Dedifferentiated amniotic fluid mesenchymal stem cell (primary cell): ENCODE measurements around the gene ELK3.

Experiments
- DNase-seq: peaks from one replicate; pipeline ENCODE4 v3.0.0-alpha.2; 2016; ENCODE audit errors: extremely low spot score

ELK3 gene

DNA sequence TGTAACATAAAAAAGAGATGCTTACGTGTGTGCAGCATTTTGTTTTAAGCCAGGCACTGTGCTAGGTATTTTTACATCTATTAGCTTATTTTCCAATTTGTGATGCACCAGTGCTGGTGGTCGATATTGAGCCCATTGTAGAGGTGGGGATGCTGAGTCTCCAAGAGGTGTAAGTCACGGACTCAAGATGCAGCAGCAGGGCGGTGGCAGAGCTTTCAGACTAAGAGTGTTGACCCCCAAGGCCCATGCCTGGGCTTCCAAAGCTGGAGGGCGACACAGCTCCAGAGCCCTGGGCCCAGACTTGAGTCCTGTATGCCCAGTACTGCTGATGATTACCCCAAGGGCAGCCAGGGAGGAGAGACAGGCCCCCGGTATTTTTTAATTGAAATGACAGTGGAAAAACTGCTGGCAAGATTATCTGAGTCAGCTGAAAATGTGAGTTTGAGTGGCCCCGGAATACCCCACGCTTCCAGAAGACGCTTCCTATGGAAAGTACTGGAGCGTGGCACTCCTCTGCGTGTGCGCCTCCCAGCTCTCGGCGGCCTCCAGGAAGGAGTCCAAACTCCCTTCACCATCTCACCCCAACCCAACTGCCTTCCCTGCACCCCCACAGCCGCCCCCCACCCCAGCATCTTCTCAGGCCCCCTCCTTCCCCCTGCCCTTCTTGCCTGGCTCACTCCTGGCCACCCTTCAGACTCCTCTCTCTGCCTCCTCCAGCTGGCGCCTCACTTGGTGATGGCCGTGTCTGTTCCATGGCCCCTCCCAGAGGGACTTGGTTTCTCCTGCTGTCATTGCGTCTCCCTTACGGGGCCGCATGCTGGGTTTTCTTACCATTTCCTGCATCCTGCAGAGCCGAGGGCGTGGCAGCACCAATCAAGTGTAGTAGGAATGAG lies 40.7 kb downstream of the ELK3 start:
- no peak for DNase-seq

DNA sequence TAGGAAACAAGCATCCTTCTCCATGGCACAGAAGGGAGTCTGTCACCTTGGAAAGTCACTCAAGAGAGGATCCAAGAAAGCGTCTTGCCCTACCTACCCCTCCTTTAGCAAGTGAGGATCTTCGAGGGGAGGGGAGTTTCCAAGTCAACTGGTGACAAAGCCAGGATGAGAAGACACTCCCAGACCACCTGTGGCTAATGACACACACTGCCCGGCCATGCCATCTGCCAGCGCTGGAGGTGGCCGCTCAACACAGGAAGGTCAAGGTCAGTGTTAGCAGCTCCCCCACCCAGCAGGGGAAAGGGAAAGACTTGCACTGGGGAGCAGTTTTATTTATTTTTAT lies 41.3 kb downstream of the ELK3 start:
- no peak for DNase-seq

DNA sequence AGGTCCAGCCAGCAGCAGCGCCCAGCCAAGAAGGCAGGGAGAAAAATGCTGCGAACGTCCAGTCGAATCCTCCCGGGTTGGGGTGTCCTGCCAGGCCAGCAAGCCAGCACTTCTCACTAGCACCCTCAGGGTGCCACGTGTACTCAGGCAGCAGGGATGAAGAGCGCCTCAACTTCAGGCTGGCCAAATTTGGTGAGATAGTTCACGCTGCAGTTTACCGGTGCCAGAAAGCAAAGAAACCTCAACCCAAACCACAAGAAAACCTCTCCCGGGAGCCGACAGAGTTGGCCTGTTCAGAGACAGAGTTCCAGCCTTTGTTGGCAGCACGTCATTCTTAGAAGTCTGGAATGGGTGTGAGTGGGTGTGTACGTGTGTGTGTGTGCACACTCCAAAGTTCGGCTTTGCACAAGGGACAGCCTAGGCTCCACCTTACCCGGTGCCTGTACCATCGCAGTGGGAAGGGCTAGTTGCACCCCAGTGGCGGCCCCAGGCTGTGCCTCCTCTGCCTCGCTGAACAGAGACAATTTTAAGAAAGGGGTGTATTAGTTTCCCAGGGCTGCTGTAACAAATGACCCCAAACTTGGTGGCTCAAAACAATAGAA lies 42.1 kb downstream of the ELK3 start:
- no peak for DNase-seq

DNA sequence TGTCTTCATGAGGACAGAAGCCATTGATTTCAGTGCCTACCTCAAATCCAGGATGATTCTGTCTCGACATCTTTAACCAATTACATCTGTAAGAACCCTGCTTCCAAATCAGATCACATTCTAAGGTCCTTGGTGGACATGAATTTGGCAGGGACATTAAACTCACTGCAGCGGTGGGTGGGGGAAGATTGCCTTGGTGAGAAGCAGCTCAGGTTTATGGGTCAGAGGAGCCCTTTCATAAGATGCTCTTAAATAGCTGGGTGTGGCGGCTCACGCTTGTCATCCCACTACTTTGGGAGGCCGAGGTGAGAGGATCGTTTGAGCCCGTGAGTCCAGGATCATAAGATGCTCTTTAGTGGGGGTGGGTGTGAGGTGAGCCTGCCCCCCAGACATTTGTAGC lies 42.9 kb downstream of the ELK3 start:
- DNase-seq, result no peak

DNA sequence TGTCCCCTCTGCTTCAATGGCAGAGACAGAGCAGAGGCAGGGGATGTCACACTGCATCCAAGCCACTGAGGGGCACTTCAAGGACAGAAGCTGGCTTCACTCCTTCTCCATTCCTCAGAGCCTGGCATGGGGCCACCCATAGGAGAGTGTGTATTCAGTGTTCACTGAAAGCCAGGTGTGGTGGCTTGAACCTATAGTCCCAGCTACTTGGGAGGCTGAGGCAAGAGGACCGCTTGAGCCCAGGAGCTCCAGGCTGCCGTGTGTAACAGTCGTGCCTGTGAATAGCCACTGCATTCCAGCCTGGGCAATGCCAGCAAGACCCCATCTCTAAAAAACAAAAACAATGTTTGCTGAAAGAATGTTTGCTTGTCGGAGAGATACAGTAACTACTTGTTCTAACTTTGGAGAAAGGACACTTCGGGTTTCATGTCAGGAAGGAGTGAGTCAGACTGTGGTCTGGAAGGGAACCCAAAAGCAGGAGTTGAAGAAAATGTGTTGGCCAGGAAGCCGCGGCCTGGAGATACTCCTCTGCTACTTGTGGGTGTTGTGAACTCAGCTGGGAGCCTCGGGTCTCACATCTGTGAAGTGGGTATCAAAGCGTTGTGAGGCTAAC lies 43.4 kb downstream of the ELK3 start:
- peak; percentile 90 for DNase-seq

DNA sequence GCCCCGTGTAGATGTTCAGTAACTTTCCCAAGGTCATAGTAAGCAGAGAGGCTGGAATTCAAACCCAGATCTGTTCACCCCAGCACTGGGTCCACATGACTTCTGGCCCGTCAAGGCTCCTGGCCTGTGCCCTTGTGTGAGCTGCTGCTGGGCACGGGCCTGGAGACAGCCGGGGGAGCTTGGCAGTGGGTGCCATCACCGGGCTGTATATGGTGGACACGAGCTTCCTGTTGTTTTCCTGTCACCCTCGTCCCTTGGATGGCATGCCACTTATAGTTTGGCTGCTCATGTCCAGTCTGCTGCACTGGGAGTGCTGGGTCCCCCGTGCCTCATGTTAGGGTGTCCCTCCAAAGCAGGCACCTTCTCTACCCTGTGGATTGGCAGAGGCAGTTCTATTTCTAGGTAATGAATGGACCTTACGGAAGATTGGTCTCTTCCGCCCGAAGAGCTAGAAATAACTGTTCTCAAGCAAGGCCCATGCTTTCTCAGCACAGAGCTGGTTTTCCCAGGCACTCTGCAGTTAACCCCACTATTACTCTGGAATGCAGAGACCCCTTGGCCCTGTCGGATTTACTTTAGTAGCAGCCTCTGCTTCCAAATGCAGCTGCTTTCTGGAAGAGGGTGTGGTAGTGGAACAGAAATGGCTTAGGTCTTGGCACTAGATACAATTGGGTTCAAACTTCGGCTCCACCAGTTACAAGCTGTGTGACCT lies 44.3 kb downstream of the ELK3 start:
- no peak for DNase-seq

DNA sequence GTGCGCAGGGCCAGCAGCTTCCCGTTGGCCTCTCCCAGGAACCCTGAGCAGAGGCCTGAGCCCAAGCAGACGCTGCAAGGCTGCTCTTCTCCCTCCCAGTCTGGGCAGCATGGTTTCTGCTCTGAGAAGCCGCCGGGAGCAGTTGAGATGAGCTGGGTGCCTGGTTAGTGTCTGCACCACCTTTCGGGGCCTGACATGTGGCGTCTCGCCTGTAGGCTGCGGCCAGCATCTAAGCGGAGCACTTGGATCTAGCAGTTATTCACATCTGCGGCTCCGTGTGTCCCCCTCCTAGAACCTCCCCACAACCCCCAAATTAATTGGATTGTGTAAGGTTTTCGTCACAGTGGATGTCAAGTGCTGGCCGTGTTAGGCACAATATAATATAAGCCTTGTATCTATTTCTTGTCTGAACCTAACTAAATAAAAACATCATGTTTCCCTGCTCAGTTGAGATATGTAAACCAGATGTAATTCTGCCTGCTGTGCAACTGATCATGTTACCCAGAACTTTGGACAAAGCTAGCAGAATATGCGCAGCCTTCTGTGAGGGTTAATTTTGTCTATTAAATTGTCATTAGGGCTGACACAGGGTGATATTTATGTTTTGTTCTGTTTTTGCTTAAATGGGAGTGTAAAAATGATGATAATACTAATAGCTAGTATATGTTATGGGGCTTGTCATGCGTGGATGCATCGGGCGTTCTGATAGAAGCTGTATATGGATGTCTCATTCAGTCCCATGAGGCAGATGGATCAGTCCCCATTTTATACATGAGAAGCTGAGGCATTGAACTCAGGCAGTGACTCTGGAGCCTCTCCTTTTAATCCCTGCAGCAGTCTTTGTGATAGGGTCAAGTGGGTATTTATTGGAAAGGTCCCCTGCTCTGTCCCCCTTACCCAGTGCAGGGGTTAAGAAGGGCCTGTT lies 45.8 kb downstream of the ELK3 start:
- no peak for DNase-seq

DNA sequence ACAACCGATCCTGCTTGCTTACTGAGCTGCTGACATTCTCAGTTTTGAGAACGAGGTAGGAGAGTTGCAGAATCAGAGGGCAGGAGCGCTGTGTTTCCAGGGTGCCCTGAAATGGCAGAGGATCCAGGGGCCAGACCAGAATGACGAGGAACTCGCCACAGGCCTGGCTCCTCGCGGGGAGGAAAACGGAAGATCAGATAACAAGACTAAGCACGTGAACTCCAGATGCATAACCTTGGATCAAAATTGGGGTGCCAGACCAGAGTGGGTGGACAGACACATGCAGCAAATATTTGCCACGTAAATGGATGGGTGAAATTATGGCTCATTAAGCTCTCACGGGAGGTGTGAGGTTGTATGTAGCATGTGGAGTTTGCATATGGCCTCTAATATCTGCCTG lies 46.5 kb downstream of the ELK3 start:
- no peak for DNase-seq

DNA sequence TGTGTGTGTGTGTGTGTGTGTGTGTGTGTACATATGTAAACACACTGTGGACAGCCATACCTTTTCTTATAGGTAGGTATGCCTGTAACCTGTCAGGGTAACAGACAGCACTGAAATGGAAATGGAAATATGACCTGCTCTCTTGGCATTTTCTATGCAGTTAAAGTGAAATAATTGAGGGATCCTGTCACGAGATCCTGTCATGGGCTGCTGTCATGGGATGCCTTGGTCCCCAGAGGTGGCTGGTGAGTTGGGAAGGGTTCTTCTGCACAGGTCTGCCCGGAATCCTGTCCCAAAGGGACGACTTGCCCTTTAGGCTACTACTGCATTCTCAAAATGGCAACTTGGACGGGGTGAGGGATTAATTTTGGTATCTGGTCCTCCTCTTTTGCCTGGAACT lies 47.3 kb downstream of the ELK3 start:
- no peak for DNase-seq

DNA sequence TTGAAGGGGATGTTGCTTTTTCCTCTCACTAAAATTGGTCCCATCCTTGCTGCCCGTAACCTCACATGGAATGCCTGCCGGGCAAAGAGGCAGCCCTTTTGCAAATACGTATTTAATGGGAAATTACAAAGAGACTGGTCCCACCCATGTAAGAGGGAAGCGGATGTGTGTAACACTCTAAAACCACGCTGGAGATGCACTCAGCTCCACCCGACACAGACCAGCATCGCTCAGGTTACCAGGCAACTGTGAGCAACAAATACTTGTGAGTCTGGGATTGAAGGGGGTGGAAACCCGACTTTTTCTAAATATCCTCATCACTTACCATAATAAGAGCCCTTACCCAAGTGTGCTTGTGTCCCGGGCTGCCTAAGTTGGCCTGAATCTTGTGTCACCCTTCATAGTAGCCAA lies 47.7 kb downstream of the ELK3 start:
- DNase-seq, result no peak

DNA sequence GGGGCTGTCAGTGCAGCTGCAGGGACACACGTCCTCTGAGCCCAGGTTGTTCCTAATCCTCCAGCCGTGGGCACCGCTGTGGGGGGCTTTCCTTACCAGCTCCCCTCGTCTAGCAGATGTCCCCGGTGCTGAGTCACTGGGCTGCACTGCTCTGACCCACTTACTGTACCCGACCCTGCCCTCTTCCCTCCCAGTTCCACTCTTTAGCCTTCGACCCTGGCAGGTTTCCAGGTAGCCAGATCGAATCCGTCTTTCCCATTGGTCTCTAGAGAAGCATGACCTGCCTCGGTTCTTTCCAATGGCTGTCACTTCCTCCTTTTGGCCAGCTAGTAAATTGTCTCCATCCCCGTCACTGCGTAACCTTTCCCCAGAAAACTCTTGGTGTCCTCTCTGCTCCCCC lies 48.4 kb downstream of the ELK3 start:
- no peak for DNase-seq

DNA sequence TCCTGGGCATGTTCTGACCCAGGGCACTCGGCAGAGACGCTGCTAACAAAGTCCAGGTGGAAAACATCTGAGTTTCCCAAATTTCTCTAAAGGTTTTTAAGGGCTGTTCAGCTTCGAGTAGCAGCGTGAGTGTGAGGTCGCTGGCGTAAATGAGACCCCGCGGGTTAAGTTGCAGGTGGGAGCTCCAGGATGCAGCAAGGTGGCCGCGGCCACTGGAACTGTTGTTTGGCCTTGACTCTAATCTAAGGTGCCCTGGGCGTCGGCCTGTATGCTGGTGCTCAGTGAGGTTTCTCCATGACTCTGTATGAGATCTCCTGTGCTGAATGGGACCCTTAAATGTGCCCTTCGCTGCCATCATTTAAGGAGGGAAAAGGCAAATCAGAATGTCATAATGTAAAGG lies 50.7 kb downstream of the ELK3 start:
- DNase-seq, result no peak

DNA sequence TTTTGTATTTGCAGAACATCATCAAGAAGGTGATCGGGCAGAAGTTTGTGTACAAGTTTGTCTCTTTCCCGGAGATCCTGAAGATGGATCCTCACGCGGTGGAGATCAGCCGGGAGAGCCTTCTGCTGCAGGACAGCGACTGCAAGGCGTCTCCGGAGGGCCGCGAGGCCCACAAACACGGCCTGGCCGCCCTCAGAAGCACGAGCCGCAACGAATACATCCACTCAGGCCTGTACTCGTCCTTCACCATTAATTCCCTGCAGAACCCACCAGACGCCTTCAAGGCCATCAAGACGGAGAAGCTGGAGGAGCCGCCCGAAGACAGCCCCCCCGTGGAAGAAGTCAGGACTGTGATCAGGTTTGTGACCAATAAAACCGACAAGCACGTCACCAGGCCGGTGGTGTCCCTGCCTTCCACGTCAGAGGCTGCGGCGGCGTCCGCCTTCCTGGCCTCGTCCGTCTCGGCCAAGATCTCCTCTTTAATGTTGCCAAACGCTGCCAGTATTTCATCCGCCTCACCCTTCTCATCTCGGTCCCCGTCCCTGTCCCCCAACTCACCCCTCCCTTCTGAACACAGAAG lies 52.8 kb downstream of the ELK3 start:
- DNase-seq, result no peak

DNA sequence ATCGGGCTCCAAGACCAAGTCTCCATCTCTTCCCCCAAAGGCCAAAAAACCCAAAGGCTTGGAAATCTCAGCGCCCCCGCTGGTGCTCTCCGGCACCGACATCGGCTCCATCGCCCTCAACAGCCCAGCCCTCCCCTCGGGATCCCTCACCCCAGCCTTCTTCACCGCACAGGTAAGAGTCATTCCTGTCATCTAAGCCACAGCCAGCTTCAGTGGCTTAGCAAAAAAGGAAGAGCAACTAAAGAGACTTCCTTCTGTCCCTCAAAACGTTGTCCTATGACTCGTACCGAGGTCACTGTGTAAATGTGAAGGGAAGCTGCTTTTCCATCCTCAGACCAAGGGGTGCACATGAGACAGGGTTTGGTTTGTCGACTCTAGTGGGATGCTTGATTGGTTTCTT lies 53.4 kb downstream of the ELK3 start:
- no peak for DNase-seq

DNA sequence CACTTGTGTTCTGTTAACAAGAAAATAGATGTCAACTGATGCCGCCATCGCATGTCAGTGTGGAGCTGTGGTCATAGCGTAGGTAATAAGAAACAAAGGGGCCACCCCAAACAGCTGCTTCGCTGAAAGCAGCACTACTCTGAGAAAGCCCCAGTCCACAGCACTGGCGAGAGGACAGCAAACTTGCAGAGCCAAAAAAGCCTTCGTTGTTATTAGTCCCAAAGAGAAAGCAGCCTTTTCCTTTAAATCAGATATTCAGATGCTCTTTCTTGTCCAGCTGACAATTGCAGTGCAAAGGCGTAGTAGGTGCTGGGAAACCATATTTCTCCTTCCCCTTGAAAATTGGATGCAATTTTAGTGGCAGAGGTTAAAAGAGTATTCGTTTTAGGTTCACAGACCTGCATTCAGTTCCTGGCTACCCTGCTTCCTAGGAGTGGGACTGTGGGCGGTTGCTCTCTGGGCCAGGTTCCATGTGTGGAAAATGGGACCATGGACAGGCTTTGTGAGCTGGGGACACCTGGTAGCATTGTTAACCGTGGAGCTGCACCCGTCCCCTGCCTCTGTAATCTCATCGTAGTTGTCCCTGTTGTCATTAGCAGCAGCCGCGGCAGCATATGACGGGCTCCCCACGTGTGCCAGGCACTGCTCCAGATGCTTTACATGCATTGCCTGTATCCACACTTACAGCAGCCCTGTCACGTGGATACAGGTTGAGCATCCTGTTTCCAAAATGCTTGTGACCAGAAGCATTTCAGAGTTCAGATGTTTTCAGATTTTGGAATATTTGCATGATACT lies 54.2 kb downstream of the ELK3 start:
- no peak for DNase-seq

DNA sequence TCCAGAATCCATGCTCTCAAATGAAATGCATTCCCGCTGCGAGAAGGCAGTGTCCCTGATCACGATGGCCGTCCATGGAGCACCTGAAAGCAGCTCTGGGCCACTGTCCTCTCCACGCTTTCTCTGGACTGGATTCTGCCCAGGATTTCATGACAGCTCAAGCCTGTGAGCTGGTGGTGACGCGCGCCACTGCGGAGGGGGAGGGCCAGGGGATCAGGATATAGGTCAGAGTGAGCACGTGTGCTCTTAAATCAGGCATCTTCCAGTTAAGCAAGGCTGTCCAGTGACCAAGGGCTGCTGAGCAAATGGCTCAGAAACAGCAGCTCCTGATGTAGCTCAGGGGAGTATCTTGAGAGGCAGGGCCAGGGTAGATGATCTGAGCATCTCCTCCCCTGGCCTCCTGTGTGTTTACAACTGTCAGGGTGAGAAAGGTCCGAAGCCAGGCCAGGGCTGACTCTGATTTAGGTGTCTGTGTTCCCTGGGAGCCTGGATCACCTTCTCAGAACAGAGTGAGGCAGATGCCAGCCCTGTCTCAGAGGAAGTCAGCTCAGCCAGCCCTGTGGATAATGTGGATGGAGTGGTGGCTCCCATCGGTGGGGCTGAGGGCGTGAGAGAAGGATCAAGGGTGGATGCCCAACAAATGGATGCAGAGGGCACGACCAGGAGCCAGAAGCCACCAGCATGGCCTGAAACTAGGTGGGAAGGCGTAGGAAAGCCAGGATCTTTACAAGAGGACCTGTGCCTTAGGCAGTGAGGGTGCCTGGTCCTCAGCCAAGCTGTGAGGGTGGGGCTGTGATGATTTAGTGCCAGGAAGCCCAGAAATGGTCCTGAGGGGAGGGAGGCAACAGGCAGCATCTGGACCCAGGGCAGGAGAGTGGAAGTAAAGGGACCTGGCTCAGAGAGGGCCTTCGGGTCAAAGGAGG lies 55.3 kb downstream of the ELK3 start:
- DNase-seq, result no peak

DNA sequence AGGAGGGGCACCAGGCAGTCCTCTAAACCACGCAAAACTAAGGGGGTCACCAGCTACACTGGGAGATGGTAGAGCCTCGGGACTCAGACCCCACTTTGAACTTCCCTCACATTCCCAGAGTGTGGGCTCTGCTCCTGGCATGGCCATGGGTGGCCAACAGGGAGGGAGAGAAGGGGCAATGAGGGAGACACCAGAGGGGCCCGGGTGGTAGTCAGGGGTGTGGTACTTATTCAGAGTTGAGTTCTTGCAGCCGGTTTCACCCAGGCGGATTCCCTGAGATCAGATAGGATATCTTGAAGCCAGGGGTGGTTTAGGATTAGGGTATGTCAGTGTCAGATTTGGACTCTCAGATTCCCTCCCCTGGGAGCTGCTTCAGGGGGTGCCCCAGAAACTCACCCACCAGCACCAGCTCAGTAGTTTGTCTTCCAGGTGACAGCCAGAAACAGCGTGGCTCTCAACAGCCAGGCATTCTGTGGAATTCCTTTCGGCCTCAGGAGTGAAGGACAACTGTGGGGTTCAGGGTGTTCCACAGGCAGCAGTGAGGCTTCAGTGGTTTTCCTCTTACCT lies 56.0 kb downstream of the ELK3 start:
- no peak for DNase-seq

DNA sequence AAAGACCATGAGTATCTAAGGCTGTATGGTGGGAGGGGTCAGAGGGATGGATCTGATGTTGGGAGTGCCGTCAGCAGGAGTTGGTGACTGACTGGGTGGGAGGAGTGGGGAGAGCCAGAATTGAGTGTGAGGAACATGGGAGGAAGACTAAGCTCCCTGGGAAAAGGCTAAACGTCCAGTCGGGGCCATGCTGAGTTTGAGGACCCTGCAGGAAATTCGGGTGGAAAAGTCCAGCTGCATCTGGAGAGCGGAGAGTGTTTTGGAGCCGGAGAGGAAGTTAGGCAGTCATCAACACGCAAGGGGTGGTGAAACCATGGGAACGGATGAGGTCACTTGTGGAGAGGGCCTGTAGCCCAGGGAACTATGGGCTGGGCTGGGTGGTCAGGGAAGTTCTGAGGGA lies 60.9 kb downstream of the ELK3 start:
- DNase-seq, result no peak
